HCEC 1CT (cell line): ENCODE results near the gene SOX10.
A peak's percentile ranks its signal among the peaks of the same experiment; 100 is the strongest.

Experiments used
- DNase-seq: peaks from one replicate; pipeline ENCODE4 v3.0.0-alpha.2; 2017

The SOX10 gene

GRCh38 chr22:38016182-38017151 lies 32.1 kb upstream of the SOX10 start:
- no peak for DNase-seq

- DNase-seq, result no peak
Observed at GRCh38 chr22:38014083-38014482, 29.7 kb upstream of the SOX10 start.

- peak; percentile 69 for DNase-seq
Observed at GRCh38 chr22:38012604-38013072, 28.3 kb upstream of the SOX10 start.

- no peak for DNase-seq
Observed at GRCh38 chr22:38009000-38009806, 24.8 kb upstream of the SOX10 start.

- no peak for DNase-seq
Observed at GRCh38 chr22:38007330-38007902, 23.1 kb upstream of the SOX10 start.

- DNase-seq, result no peak
Observed at GRCh38 chr22:38006906-38007305, 22.6 kb upstream of the SOX10 start.

- no peak for DNase-seq
Observed at GRCh38 chr22:38005943-38006342, 21.6 kb upstream of the SOX10 start.

- DNase-seq, result peak; percentile 46
Observed at GRCh38 chr22:37999640-38000272, 15.4 kb upstream of the SOX10 start.

- no peak for DNase-seq
Observed at GRCh38 chr22:37999236-37999635, 14.9 kb upstream of the SOX10 start.

GRCh38 chr22:37998543-37998942 lies 14.2 kb upstream of the SOX10 start:
- DNase-seq, result no peak

GRCh38 chr22:37996515-37997246 lies 12.3 kb upstream of the SOX10 start:
- DNase-seq, result no peak

- DNase-seq, result no peak
Observed at GRCh38 chr22:37996079-37996478, 11.7 kb upstream of the SOX10 start.

GRCh38 chr22:37995460-37995859 lies 11.1 kb upstream of the SOX10 start:
- no peak for DNase-seq

- DNase-seq, result no peak
Observed at GRCh38 chr22:37994982-37995381, 10.6 kb upstream of the SOX10 start.

GRCh38 chr22:37994049-37994448 lies 9.7 kb upstream of the SOX10 start:
- no peak for DNase-seq

- no peak for DNase-seq
Observed at GRCh38 chr22:37991731-37992442, 7.5 kb upstream of the SOX10 start.

- no peak for DNase-seq
Observed at GRCh38 chr22:37990862-37991261, 6.5 kb upstream of the SOX10 start.

GRCh38 chr22:37990301-37990700 lies 5.9 kb upstream of the SOX10 start:
- DNase-seq, result no peak

GRCh38 chr22:37989146-37990045 lies 5.0 kb upstream of the SOX10 start:
- DNase-seq, result no peak

GRCh38 chr22:37986371-37986770 lies 2.0 kb upstream of the SOX10 start:
- no peak for DNase-seq
